IPS-18c (cell line): Measurements from ENCODE around the gene NPR3.

Experiments used
- H3K4me3 ChIP-seq: 2 replicates; pipeline ENCODE4 v1.7.0; 2013; ENCODE audit warnings: low read depth, mild to moderate bottlenecking, low read length, moderate library complexity; ENCODE audit not compliant: insufficient read depth
- H3K9me3 ChIP-seq: one replicate; pipeline ENCODE4 v1.6.1; 2013; ENCODE audit warnings: mild to moderate bottlenecking, low read length, moderate library complexity; ENCODE audit not compliant: control insufficient read depth, insufficient read depth

Gene NPR3

DNA sequence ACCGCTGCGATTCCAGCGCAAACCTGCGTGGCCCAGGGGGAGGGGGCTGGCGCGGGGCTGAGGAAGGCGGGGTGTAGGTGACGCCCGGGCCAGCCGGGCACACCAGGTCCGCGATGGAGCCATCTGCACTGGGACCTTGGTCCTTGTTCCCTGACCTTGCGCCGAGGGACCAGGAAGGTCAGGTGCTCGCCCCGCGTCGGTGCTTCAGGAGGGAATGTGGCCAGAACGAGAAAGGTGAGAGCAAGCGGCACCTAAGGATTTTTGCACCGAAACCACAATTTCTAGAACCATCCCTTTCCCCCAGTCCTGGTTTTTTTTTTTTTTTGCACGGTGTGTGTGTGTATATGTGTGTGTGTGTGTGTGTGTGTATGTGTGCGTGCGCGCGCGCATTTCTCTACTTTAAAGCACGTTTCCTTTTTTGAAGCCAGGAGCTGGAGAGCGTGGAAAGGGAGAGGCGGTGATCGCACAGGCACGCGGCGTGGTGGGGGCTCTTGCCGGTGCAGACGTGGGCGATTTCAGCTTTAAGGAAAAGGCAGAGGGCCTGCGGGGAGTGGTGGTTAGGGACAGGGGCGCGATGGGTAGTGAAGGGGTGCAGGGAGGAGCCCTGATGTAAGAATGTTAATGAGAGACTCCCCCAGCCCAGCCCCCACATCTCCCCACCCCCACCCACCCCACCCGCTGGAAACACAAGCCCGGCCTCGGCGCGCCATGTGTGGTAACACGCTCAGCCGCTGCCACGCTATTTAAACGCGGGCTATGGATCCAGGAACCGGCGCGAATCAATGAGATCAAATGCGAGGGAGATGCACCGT, at the start of gene NPR3:
NPR3 (plus strand) TSS at position 772 of the 812 bp plus-strand sequence. CDS start 456 bp downstream, outside the sequence.
- no peaks in the 10 kb centered on the region for H3K9me3 ChIP-seq
- peak within 1 kb of the TSS; percentile 50 for H3K4me3 ChIP-seq

DNA sequence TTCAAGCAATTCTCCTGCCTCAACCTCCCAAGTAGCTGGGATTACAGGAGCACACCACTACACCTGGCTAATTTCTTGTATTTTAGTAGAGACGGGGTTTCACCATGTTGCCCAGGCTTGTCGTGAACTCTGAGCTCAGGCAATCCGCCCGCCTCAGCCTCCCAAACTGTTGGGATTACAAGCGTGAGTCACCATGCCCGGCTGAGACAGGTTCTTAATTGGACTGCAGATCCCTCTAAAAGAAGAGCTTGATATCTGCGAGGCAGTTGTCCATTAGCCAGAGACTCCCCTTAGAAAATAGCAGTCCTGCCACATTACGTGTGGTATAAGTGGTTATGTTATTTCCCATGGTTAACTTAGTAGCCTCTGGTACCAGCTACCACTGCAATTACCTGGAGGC, 46.6 kb upstream of the NPR3 start:
- no peaks in the 10 kb centered on the region for H3K9me3 ChIP-seq
- no peak overlapping the region for H3K4me3 ChIP-seq

DNA sequence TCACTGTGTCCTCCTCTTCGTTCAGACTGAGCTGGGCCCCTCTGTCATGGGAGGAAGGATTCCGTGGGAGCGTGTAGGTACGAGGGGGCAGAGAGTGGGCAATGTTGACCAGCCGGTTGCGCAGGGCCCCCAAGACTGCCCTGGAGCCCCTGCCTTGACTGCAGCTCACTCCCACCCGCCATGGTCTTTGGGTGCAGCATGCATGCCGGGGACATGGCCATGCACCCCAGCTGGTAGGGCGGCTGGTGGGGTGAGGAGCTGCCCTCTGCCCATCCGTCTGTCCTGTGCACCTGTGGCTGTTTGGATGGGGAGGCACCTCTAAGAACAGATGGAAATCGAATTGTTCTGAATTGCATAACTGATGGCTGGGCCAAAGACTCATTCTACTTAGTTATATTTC, 42.6 kb upstream of the NPR3 start:
- no peak overlapping the region for H3K4me3 ChIP-seq
- H3K9me3 ChIP-seq, result no peaks in the 10 kb centered on the region

DNA sequence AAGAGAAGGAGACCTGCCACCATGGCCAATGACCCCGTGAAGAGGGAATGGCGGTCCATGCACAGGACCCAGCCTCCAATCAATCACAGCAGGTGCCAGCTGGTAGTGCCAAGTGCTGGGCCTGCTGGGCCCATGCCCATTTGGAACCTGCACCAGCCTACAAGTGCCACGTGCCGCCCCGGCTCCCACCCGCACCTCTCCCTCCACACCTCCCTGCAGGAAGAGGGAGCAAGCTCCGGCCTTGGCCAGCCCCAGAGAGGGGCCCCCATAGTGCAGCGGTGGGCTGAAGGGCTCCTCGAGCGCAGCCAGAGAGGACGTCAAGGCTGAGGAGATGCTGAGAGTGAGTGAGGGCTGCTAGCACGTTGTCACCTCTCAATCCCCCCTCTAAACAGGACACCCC, 37.8 kb upstream of the NPR3 start:
- Histone ChIP-seq H3K9me3 (peaks cover 3% of the 10 kb centered on the region), H3K4me3 (no peak overlapping the region)

GRCh38 chr5:32677023-32677422, 34.1 kb upstream of the NPR3 start:
- Histone ChIP-seq H3K9me3 (peaks cover 3% of the 10 kb centered on the region), H3K4me3 (no peak overlapping the region)

- no peak overlapping the region for H3K4me3 ChIP-seq
Measured at GRCh38 chr5:32678472-32678871, 32.6 kb upstream of the NPR3 start.

GRCh38 chr5:32679218-32679617, 31.9 kb upstream of the NPR3 start:
- Histone ChIP-seq H3K9me3 (peaks cover 5% of the 10 kb centered on the region), H3K4me3 (no peak overlapping the region)

More at GRCh38 chr5:32678472-32678871, 32.6 kb upstream of the NPR3 start:
- H3K9me3 ChIP-seq, result peaks cover 3% of the 10 kb centered on the region

DNA sequence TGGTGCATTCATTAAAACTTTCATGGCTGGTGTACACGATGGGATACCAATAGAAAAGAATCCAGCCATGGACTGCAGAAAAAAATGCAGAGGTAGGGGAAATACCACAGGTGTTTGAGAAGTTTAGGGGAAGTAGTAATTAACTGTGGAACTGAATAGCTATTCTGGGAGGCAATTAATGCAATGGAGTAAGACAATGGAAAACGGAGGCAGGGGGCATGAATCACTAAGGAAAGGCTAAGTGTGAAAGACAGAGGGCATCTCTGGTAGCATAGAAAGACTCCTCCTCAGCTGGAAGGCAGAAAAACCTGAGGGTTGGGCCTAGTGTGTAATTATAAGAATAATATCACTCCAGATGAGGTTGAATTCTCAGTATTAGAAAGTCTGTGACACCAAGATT, 30.9 kb upstream of the NPR3 start:
- Histone ChIP-seq H3K9me3 (peaks cover 5% of the 10 kb centered on the region), H3K4me3 (no peak overlapping the region)

DNA sequence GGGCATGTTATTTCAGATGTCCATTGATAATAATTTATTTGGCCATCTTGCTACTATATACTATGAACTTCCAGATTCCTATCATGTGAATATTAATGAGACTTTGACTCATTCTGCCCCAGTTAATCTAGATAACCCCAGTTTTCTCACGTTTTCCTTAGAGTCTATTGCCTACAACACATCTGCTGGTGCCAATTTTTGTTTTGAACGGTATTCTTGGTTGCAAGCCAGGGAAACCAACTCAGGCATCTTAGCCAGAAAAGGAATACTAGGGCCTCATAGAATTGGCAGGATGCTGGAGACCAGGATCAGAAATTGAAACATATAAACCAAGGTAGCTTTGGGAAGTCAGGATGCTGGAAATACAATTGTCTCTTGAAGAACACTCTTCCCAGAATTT, 28.0 kb upstream of the NPR3 start:
- peaks cover 6% of the 10 kb centered on the region for H3K9me3 ChIP-seq

DNA sequence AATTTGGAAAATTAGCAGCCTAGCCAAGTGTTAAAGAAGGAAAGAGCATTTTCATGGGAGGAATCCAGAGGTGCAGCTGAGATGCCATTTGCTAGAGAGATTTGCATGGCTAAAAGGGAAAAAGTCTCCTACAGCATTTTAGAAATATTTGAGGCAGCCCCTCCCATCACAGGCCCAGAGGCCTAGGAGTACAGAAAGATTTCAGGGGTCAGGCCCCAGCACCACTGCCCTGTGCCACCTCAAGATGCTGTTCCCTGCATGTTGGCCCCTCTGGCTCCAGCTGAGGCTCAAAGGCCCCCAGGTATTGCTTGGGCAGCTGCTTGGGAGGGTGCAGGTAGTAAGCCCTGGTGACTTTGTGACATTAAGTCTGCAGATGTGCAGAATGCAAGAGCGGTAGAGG, 26.9 kb upstream of the NPR3 start:
- H3K4me3 ChIP-seq, result no peak overlapping the region

More for the DNA sequence above, 28.0 kb upstream of the NPR3 start:
- H3K4me3 ChIP-seq, result no peak overlapping the region

GRCh38 chr5:32686799-32687498, 24.2 kb upstream of the NPR3 start:
- Histone ChIP-seq H3K9me3 (peaks cover 4% of the 10 kb centered on the region), H3K4me3 (no peak overlapping the region)

More for the DNA sequence above, 26.9 kb upstream of the NPR3 start:
- H3K9me3 ChIP-seq, result peaks cover 4% of the 10 kb centered on the region

DNA sequence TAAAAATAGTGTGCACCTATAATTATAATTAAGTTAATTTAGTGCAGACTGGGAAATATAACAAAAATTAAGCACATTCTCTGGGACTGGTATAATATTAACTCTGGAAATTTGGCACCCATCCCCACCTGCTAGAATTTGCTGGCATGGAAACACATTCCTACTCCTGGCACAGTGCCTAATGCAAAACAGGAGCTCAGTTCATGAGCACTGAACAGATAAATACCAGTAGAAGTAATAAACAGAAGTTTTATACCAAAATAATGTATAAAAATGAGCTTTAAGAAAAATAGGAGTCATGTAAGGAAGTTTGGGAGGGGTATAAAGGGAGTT, 23.7 kb upstream of the NPR3 start:
- Histone ChIP-seq H3K4me3 (no peak overlapping the region), H3K9me3 (peaks cover 4% of the 10 kb centered on the region)

DNA sequence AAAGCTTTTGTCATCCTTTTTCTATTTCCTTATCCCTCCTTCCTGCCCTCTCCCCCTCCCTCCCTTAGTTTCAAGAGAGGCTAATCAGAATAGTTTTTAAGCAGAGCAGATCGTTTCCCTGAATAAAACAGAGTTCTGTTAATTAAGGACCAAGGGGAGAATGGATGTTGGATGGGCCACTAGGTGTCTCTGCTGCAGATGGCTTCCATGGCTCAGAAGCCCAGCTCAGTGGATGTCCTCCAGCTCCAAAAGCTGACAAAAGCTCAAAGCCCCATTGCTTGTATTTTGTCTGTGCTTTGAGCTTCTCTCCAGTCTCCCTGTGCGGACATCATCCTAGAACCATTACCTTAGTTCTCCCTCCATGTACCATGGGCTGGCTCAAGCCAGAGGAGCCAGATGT, 21.0 kb upstream of the NPR3 start:
- H3K4me3 ChIP-seq, result no peak overlapping the region
- peaks cover 2% of the 10 kb centered on the region for H3K9me3 ChIP-seq

- H3K9me3 ChIP-seq, result peaks cover 2% of the 10 kb centered on the region
- H3K4me3 ChIP-seq, result no peak overlapping the region
Measured at GRCh38 chr5:32690666-32691065, 20.5 kb upstream of the NPR3 start.

DNA sequence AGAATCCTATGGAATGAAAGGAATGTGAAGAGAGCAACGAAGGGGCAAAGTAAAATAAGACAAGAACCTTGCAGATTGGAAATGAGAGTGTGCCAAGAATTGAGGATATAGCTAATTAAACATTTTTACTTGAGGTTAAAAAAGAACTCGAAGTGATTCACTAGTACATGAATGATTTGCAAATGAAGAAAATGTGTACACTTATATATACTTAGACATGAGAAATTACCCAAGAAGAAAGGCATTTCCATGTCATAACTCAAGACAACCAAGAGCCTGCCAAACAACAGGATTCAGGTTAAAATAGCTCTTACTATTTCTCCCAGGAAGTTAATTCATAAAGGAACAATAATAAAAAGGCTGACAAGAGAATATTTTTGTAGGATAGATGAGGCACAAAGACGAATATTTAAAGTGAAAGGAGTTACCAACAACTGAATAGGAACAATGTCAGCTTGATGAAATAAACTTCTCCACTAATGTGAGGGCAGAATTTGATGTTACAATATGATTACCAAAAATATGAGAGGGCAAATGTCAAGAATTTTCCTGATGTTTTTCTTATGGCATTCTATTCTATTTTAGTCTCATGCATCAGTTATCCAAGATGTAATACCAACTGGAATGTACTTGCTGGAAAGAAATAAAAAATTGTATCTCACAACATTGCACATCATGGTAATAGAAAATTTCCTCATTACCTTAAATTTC, 18.9 kb upstream of the NPR3 start:
- no peak overlapping the region for H3K4me3 ChIP-seq
- no peaks in the 10 kb centered on the region for H3K9me3 ChIP-seq

- Histone ChIP-seq H3K4me3 (no peak overlapping the region), H3K9me3 (no peaks in the 10 kb centered on the region)
Measured at GRCh38 chr5:32703957-32704356, 7.2 kb upstream of the NPR3 start.

DNA sequence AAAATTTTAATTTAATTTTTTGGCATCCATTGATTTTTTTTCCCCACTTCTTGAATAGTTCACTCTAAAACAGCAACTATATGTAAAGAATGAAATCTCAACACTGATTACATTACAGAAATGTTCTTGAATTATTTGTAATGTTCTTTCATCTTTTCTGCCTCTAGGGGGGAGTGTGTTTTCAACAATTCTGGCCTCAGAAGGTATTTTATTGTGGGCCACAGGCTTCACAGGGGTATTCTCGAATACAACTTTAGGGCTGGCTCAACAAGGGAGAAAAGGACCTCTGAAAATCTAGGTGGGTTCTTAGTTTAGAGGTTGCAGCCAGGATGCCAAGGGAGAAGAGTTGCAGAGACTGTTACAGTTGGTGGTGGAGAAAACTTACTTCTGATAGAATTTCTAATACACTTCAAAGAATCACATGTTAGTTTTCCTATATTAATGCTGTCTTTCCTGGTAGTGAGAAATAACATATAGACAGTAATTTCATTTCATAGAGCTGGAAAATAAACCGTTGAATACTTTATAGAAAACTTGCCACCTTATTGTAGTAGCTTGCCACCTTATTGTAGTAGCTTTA, 3.6 kb upstream of the NPR3 start:
- Histone ChIP-seq H3K4me3 (no peak overlapping the region), H3K9me3 (no peaks in the 10 kb centered on the region)

DNA sequence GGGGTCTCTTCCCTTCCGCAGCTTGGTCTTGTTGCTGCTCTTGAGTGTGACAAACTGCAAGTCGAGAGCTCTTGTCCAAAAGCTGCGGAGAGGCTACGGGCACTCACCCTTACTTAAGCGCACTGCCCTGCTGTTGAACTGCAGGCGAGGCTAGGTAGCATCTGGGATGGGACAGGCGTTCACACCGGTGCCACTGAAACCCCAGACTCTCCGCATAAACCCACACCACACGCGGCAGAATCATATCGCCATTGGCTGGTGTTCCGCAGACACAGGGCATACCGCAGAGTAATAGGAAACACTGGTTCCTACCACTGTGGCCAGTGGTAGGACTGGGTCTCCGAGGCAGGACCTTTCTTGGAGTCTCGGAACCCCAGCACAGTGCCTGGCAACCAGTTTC, 2.2 kb upstream of the NPR3 start:
- H3K4me3 ChIP-seq, result peak overlapping the region; percentile 32
- no peaks in the 10 kb centered on the region for H3K9me3 ChIP-seq
